ENCODE measurements around the gene DPP6.

DPP6 gene

DNA sequence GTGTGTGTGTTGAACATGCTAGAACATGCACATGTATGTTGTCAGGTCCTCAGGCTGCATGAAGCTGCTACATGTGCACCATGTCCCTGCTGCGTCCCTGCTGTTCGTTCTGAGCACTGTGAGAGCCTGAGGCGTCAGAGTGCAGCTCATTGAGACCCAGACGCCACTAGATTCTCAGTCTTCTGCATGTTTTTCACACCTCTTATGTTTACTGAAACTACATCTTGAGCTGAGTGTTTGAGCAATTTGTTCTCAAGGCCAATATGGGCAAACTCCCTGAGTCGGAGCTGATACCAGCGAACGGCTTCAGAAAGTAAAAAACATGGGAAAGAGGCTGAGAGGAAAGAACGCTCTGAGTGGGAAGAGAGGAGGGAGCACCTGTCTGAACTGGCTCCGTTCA is 600.4 kb downstream of the DPP6 start:
- DNase-seq (ENCODE audit: extremely low spot score) = no peak
- ChIA-PET POLR2A (interaction anchor here (0.6 kb wide), 1 partner anchor 28 kb away, joined by 3 read pairs; no protein-coding TSS in a partner anchor), CTCF (interaction anchor here (2.1 kb wide), 1 partner anchor 12 kb away, joined by 4 read pairs; no protein-coding TSS in a partner anchor)
- TF ChIP-seq CTBP1 (IDR thresholded peaks at IDR 0.05; ENCODE audit: borderline replicate concordance) (no peak), SUZ12 (IDR thresholded peaks at IDR 0.05) (no peak), NFRKB (IDR thresholded peaks at IDR 0.05) (no peak), SP1 (IDR thresholded peaks at IDR 0.05) (no peak), LEF1 (IDR thresholded peaks at IDR 0.05; ENCODE audit: borderline replicate concordance) (no peak), FOXA1 (IDR thresholded peaks at IDR 0.05) (no peak), L3MBTL2 (conservative IDR thresholded peaks at IDR 0.05) (no peak), BHLHE40 (IDR thresholded peaks at IDR 0.05; ENCODE audit: borderline replicate concordance) (no peak), TARDBP (IDR thresholded peaks at IDR 0.05) (no peak), FOXK2 (IDR thresholded peaks at IDR 0.05) (no peak), ZNF384 (IDR thresholded peaks at IDR 0.05) (no peak), ELF4 (IDR thresholded peaks at IDR 0.05) (no peak), FOXM1 (IDR thresholded peaks at IDR 0.05; ENCODE audit: borderline replicate concordance) (no peak), HDGF (IDR thresholded peaks at IDR 0.05; ENCODE audit: borderline replicate concordance) (no peak), ARNT (IDR thresholded peaks at IDR 0.05) (no peak)
- TF ChIP-seq, protein P1, sequence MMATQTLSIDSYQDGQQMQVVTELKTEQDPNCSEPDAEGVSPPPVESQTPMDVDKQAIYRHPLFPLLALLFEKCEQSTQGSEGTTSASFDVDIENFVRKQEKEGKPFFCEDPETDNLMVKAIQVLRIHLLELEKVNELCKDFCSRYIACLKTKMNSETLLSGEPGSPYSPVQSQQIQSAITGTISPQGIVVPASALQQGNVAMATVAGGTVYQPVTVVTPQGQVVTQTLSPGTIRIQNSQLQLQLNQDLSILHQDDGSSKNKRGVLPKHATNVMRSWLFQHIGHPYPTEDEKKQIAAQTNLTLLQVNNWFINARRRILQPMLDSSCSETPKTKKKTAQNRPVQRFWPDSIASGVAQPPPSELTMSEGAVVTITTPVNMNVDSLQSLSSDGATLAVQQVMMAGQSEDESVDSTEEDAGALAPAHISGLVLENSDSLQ (IDR thresholded peaks at IDR 0.05) = no peak

DNA sequence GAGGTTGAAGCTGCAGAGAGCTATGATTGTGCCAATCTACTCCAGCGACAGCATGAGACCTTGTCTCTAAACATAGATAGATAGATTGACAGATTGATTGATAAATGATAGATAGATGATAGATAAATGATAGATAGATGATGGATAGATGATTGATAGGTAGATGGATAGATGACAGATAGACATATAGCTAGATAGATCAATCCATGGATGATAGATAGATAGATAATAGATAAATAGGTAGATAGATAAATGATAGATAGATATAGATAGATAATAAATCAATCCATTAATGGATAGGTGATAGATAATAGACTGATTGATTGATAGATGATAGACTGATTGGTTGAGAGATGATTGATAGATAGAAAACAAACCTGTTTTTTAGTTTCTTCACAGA is 601.1 kb downstream of the DPP6 start:
- TF ChIP-seq, protein P1 (IDR thresholded peaks at IDR 0.05) = peak; percentile 73
- TF ChIP-seq BHLHE40 (IDR thresholded peaks at IDR 0.05; ENCODE audit: borderline replicate concordance) (no peak), TARDBP (IDR thresholded peaks at IDR 0.05) (no peak)
- POLR2A ChIA-PET = interaction anchor here (0.6 kb wide), 1 partner anchor 28 kb away, joined by 3 read pairs; no protein-coding TSS in a partner anchor
- DNase-seq (ENCODE audit: extremely low spot score) = no peak
- CTCF ChIA-PET = no interaction called here

DNA sequence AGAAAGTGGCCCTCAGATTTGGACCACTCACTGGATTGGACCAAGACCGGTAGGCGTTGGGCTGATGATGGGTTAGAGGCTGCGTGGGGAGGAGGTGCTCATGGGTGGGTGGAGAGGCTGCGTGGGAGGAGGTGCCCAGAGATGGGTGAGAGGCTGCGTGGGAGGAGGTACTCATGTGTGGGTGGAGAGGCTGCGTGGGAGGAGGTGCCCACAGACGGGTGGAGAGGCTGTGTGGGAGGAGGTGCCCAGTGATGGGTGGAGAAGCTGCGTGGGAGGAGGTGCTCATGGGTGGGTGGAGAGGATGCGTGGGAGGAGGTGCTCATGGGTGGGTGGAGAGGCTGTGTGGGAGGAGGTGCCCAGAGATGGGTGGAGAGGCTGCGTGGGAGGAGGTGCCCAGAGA is 604.4 kb downstream of the DPP6 start:
- ChIA-PET POLR2A (no interaction called here), CTCF (no interaction called here)
- no peak for DNase-seq (ENCODE audit: extremely low spot score)
- no peak for TF ChIP-seq FOXM1 (IDR thresholded peaks at IDR 0.05; ENCODE audit: borderline replicate concordance)
- TF ChIP-seq, protein P1 (IDR thresholded peaks at IDR 0.05) = no peak
- no peak for TF ChIP-seq FOXK2 (IDR thresholded peaks at IDR 0.05)
- TF ChIP-seq HDGF (IDR thresholded peaks at IDR 0.05; ENCODE audit: borderline replicate concordance) = no peak
- TF ChIP-seq L3MBTL2 (conservative IDR thresholded peaks at IDR 0.05) = no peak
- no peak for TF ChIP-seq TARDBP (IDR thresholded peaks at IDR 0.05)
- no peak for TF ChIP-seq ELF4 (IDR thresholded peaks at IDR 0.05)
- TF ChIP-seq CTBP1 (IDR thresholded peaks at IDR 0.05; ENCODE audit: borderline replicate concordance) = no peak
- no peak for TF ChIP-seq SUZ12 (IDR thresholded peaks at IDR 0.05)
- no peak for TF ChIP-seq ZNF384 (IDR thresholded peaks at IDR 0.05)
- TF ChIP-seq ARNT (IDR thresholded peaks at IDR 0.05) = no peak

DNA sequence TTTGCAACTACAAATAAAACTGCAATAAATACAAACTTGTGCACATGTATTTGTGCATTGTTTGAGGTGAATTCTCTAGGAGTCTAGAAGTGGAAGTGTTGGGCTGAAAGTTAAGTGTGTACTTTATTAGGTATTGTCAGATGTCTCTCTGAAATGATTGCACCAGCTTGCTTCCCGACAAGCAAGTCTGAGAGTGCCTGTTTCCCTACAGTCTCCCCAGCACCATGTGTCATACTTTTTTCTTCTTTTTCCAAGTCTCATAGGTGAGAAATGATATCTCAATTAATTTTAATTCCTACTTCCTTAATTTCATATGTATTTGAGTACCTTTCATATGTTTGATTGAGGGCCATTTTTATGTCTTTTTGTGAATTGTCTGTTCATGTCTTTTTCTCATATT is 614.6 kb downstream of the DPP6 start:
- TF ChIP-seq ARNT (IDR thresholded peaks at IDR 0.05) (no peak), CTBP1 (IDR thresholded peaks at IDR 0.05; ENCODE audit: borderline replicate concordance) (no peak)
- ChIA-PET CTCF (no interaction called here), POLR2A (no interaction called here)
- DNase-seq (ENCODE audit: extremely low spot score) = no peak

DNA sequence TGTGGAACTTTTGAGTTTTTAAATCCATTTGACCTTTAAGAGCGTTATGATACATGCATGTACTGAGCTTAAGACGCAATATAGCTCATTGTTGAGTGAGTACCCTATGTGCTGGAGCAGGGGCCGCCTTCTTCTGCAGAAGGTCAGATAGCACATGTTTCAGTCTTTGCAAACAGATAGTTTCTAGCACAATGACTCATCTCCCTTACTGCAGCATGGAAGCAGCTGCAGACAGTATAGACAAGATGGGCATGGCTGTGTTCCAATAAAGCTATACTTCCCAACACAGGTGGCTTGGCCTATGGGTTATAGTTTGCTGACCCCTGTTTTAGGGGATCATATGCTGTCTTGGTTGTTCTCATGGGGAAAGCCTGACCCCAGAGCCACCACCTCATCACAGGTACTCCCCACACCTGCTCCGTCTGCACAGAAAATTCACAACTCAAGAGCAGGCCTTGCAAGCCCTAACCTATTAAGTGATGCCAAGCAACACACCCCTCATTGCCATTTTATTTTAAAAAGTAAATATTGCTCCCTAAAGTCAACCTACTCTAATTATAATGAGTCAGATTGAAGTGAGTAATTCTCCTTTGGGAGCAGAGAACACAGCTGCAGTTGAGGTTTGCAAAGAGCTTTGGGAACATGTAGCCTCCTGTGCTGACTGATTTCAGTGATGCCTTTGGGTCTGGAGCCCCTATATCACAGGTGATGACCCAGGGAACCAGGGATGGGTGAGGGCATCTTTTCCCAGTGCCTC is 620.6 kb downstream of the DPP6 start:
- no peak for DNase-seq (ENCODE audit: extremely low spot score)
- CTCF ChIA-PET = no interaction called here
- POLR2A ChIA-PET = no interaction called here
- TF ChIP-seq ARNT (IDR thresholded peaks at IDR 0.05) (no peak), SP1 (IDR thresholded peaks at IDR 0.05) (no peak), CTBP1 (IDR thresholded peaks at IDR 0.05; ENCODE audit: borderline replicate concordance) (no peak), L3MBTL2 (conservative IDR thresholded peaks at IDR 0.05) (no peak), HDGF (IDR thresholded peaks at IDR 0.05; ENCODE audit: borderline replicate concordance) (no peak), ELF4 (IDR thresholded peaks at IDR 0.05) (no peak), NFRKB (IDR thresholded peaks at IDR 0.05) (no peak), BHLHE40 (IDR thresholded peaks at IDR 0.05; ENCODE audit: borderline replicate concordance) (no peak)

DNA sequence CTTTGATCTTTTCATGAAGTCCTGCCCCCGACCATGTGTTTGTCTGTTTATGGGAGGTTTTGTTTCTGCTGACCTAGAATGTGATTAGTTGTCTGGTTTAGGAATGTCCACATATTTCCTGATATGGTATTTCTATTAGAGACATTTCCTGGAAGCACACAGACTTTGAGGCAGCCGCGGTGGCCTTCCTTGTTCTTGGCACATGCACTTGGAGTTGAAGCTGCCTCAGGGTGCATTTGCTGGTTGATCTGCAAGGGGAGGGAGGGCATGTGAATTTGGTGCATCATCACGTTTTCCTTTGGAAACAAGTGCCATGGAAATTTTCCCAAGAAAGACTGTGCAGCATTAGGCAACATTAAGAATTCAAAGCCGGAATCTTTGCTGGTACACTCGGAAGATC is 622.0 kb downstream of the DPP6 start:
- no peak for DNase-seq (ENCODE audit: extremely low spot score)
- TF ChIP-seq ZNF384 (IDR thresholded peaks at IDR 0.05) (no peak), ARNT (IDR thresholded peaks at IDR 0.05) (no peak), SUZ12 (IDR thresholded peaks at IDR 0.05) (no peak), FOXK2 (IDR thresholded peaks at IDR 0.05) (no peak), FOXA1 (IDR thresholded peaks at IDR 0.05) (no peak), HDGF (IDR thresholded peaks at IDR 0.05; ENCODE audit: borderline replicate concordance) (no peak), LEF1 (IDR thresholded peaks at IDR 0.05; ENCODE audit: borderline replicate concordance) (no peak), TARDBP (IDR thresholded peaks at IDR 0.05) (no peak), FOXM1 (IDR thresholded peaks at IDR 0.05; ENCODE audit: borderline replicate concordance) (no peak), L3MBTL2 (conservative IDR thresholded peaks at IDR 0.05) (no peak), SP1 (IDR thresholded peaks at IDR 0.05) (no peak), BHLHE40 (IDR thresholded peaks at IDR 0.05; ENCODE audit: borderline replicate concordance) (no peak), NFRKB (IDR thresholded peaks at IDR 0.05) (no peak)
- TF ChIP-seq, protein P1 (IDR thresholded peaks at IDR 0.05) = no peak
- CTCF ChIA-PET = no interaction called here
- POLR2A ChIA-PET = no interaction called here

All from HEK293T (cell line).